C4-2B (cell line): ENCODE results near the gene ATG2B.

ENCODE experiments used
- H3K27ac ChIP-seq: fragments of 450-650 bp; 2 replicates; pipeline ENCODE4 v1.5.1; 2017
- ZFX ChIP-seq: fragments of 450-650 bp; IDR thresholded peaks from 2 replicates; pipeline ENCODE4 v1.6.1; 2017
- TF ChIP-seq, protein P1 (sequence below): fragments of 450-650 bp; conservative IDR thresholded peaks from 2 replicates; pipeline ENCODE4 v1.5.1; 2017; ENCODE audit warnings: mild to moderate bottlenecking

ATG2B gene

GRCh38 chr14:96233661-96234060 lies 129.5 kb downstream of the ATG2B start:
- no peak overlapping the region for H3K27ac ChIP-seq
- TF ChIP-seq ZFX: no peak
- TF ChIP-seq, protein P1, sequence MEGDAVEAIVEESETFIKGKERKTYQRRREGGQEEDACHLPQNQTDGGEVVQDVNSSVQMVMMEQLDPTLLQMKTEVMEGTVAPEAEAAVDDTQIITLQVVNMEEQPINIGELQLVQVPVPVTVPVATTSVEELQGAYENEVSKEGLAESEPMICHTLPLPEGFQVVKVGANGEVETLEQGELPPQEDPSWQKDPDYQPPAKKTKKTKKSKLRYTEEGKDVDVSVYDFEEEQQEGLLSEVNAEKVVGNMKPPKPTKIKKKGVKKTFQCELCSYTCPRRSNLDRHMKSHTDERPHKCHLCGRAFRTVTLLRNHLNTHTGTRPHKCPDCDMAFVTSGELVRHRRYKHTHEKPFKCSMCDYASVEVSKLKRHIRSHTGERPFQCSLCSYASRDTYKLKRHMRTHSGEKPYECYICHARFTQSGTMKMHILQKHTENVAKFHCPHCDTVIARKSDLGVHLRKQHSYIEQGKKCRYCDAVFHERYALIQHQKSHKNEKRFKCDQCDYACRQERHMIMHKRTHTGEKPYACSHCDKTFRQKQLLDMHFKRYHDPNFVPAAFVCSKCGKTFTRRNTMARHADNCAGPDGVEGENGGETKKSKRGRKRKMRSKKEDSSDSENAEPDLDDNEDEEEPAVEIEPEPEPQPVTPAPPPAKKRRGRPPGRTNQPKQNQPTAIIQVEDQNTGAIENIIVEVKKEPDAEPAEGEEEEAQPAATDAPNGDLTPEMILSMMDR: no peak

GRCh38 chr14:96232506-96232905 lies 130.6 kb downstream of the ATG2B start:
- H3K27ac ChIP-seq: no peak overlapping the region
- TF ChIP-seq, protein P1: no peak
- TF ChIP-seq ZFX: no peak

DNA sequence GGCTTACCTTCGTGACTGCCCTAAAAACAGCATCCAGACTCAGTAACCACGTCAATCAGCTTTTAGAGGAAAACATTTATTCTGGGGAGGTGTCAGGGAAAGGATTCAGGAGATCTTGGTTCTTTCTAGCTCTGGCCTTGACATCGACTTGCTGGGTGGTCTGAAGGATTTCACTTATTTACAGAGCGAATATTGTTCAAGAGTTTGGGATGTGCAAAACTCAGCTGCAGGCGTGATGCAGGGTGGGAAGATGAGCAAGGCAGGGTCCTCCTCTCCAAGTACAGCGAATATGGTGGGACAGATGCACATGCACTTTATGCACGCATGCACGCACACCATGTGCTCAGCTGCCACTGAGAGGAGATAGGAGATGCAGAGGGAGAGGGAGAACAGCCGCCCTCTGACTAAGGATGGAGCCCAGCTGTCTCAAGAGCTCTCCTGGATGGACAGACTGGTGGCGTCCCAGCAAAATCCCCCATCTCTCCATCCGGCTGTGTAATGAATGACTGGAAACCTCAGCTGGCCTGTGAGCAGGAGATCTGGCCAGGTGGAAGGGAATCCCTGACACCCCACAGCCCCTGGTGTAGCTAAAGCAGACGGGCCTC lies 131.5 kb downstream of the ATG2B start:
- TF ChIP-seq, protein P1: no peak
- no peak for TF ChIP-seq ZFX
- no peak overlapping the region for H3K27ac ChIP-seq

GRCh38 chr14:96231056-96231455 lies 132.1 kb downstream of the ATG2B start:
- TF ChIP-seq ZFX: no peak
- TF ChIP-seq, protein P1: no peak
- no peak overlapping the region for H3K27ac ChIP-seq

DNA sequence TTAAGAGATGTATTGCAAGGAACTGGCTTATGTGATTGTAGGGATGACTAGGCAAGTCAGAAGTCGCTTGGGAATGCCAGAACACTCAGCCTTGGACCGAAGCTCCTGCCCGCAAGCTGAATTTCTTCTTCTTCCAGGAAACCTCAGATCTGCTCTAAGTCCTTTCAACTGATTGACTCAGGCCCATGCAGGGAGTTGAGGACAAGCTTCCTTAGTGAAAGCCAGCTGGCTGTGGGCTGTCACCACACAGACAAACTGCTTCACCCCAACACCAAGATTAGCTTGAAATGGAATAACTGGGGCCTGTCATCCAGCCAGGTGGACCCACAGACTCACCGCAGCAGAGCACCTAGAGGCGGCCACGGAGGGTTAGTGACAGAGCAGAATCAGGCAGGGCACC lies 133.8 kb downstream of the ATG2B start:
- TF ChIP-seq, protein P1: no peak
- TF ChIP-seq ZFX: no peak
- H3K27ac ChIP-seq: no peak overlapping the region
